ENCODE measurements around the gene GRIK4. TPM values are rescaled to one million over a fixed set of nuclear protein-coding genes. Genes with fewer than 3 reads are reported as not detected.

Gene GRIK4
- total and polyA plus RNA-seq, 4 donors: 0.41 to 4.9 (median 1.7) TPM

DNA sequence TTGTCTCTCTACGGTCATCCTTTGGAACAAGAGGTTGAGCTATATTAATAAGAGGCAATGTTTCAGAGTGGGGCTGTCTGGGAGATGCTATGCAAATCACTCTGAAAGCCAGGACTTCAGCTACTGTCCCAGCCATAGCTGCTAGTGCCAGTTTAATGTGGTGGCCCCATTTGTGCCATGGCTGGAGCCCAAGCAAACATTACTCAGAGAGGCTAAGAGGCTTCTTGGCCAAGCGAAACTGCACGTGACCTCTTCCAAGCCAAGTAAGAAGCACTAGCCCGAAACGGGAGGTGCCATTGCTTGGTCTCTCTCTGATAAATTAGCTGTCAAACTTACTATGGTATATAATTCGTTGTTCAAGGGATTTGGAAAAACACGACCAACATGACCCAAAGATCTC is 462.0 kb downstream of the GRIK4 start:
- H3K9me3 ChIP-seq (ENCODE audit: control insufficient read depth in 4 of 4, insufficient read depth in 3 of 4, low read length in 3 of 4): peaks cover 0 to 2% (median 0%) of the 10 kb centered on the region in 4 donors
- peaks cover 0 to 8% (median 2%) of the 10 kb centered on the region in 4 donors for H3K36me3 ChIP-seq (ENCODE audit: control insufficient read depth in 4 of 4, insufficient read depth in 4 of 4, low read length in 4 of 4)
- DNase-seq (no peak), ATAC-seq (ENCODE audit: insufficient read depth, low FRiP score) (no peak)
- no peak overlapping the region for H3K27ac ChIP-seq (ENCODE audit: low read depth in 1 of 2, low read length in 1 of 2)
- TF ChIP-seq, protein P1, sequence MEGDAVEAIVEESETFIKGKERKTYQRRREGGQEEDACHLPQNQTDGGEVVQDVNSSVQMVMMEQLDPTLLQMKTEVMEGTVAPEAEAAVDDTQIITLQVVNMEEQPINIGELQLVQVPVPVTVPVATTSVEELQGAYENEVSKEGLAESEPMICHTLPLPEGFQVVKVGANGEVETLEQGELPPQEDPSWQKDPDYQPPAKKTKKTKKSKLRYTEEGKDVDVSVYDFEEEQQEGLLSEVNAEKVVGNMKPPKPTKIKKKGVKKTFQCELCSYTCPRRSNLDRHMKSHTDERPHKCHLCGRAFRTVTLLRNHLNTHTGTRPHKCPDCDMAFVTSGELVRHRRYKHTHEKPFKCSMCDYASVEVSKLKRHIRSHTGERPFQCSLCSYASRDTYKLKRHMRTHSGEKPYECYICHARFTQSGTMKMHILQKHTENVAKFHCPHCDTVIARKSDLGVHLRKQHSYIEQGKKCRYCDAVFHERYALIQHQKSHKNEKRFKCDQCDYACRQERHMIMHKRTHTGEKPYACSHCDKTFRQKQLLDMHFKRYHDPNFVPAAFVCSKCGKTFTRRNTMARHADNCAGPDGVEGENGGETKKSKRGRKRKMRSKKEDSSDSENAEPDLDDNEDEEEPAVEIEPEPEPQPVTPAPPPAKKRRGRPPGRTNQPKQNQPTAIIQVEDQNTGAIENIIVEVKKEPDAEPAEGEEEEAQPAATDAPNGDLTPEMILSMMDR (IDR thresholded peaks at IDR 0.05; ENCODE audit: control extremely low read depth, extremely low read depth): no peak
- WGBS, 2 donors: 87 to 91% methylated on average over 7 of the region's 7 CpGs
- H3K4me3 ChIP-seq: no peak overlapping the region
- no peaks in the 10 kb centered on the region for H3K27me3 ChIP-seq (ENCODE audit: control insufficient read depth in 3 of 3, insufficient read depth in 3 of 3, low read length in 2 of 3)
- H3K4me1 ChIP-seq (ENCODE audit: control insufficient read depth in 5 of 5, insufficient read depth in 5 of 5, low read length in 5 of 5): peaks cover 0 to 12% (median 0%) of the 10 kb centered on the region in 5 donors
- no peak overlapping the region for H3K9ac ChIP-seq (ENCODE audit: insufficient read depth in 1 of 2, low read length in 2 of 2)

DNA sequence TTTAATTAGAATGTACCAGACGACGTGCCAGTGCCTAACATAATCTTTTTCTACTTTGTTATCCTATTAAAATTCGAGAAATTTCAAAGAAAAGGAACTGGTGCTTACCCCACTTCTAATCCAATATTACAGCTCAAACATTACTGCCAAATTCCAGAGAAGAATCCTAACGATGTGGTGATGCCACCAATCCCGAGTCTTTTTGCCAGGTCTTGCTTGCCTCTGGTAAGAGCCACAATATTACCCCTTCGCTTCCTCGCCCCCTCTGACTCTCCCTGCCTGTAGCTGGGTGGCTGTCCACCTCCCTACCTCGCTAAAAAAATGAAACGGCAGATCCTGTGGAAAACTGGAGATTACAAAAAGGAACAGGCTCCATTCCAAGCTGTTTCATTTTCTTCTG is 462.9 kb downstream of the GRIK4 start:
- TF ChIP-seq, protein P1 (IDR thresholded peaks at IDR 0.05; ENCODE audit: control extremely low read depth, extremely low read depth): no peak
- peak in 2 of 3 donors; percentile 18 to 43 for DNase-seq
- WGBS, 2 donors: 63 to 72% methylated on average over 9 of the region's 9 CpGs

DNA sequence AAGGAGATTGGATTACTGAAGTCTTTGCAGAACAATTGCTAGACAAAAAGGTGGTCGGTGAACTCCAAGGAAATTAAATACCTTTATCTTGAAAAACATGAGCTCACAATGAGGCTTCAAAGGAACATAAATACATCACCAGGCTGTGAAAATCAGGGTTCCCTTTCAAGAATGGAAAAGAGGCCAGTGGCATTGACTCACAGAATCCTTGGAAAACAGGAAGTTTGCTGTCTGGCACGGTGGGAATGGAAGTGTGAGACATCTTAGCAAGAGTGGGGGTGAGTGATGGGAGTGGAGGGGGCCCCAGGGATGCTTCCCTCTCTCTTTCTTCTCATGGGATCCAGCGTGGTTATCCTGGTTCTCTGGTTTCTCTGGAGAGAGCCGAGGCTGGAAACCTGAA is 463.4 kb downstream of the GRIK4 start:
- Histone ChIP-seq H3K36me3 (ENCODE audit: control insufficient read depth in 4 of 4, insufficient read depth in 4 of 4, low read length in 4 of 4) (peaks cover 0 to under 1% (median 0%) of the 10 kb centered on the region in 4 donors), H3K9me3 (ENCODE audit: control insufficient read depth in 4 of 4, insufficient read depth in 3 of 4, low read length in 3 of 4) (peaks cover 0 to 2% (median 0%) of the 10 kb centered on the region in 4 donors), H3K9ac (ENCODE audit: insufficient read depth in 1 of 2, low read length in 2 of 2) (no peak overlapping the region), H3K4me1 (ENCODE audit: control insufficient read depth in 5 of 5, insufficient read depth in 5 of 5, low read length in 5 of 5) (peaks cover 0 to 12% (median 0%) of the 10 kb centered on the region in 5 donors), H3K27me3 (ENCODE audit: control insufficient read depth in 3 of 3, insufficient read depth in 3 of 3, low read length in 2 of 3) (no peaks in the 10 kb centered on the region), H3K27ac (ENCODE audit: low read depth in 1 of 2, low read length in 1 of 2) (no peak overlapping the region), H3K4me3 (no peak overlapping the region)
- WGBS, 2 donors: 32% methylated on average over 4 of the region's 4 CpGs
- TF ChIP-seq, protein P1 (IDR thresholded peaks at IDR 0.05; ENCODE audit: control extremely low read depth, extremely low read depth): no peak
- DNase-seq (peak in 2 of 3 donors; percentile 45 to 80), ATAC-seq (ENCODE audit: insufficient read depth, low FRiP score) (no peak)

More for the DNA sequence above, 462.9 kb downstream of the GRIK4 start:
- H3K9ac ChIP-seq (ENCODE audit: insufficient read depth in 1 of 2, low read length in 2 of 2): no peak overlapping the region
- peaks cover 0 to 2% (median 0%) of the 10 kb centered on the region in 4 donors for H3K9me3 ChIP-seq (ENCODE audit: control insufficient read depth in 4 of 4, insufficient read depth in 3 of 4, low read length in 3 of 4)
- no peak overlapping the region for H3K4me3 ChIP-seq
- ATAC-seq (ENCODE audit: insufficient read depth, low FRiP score): no peak
- H3K4me1 ChIP-seq (ENCODE audit: control insufficient read depth in 5 of 5, insufficient read depth in 5 of 5, low read length in 5 of 5): peaks cover 0 to 12% (median 0%) of the 10 kb centered on the region in 5 donors
- H3K27me3 ChIP-seq (ENCODE audit: control insufficient read depth in 3 of 3, insufficient read depth in 3 of 3, low read length in 2 of 3): no peaks in the 10 kb centered on the region
- no peak overlapping the region for H3K27ac ChIP-seq (ENCODE audit: low read depth in 1 of 2, low read length in 1 of 2)
- peaks cover 0 to 4% (median 0%) of the 10 kb centered on the region in 4 donors for H3K36me3 ChIP-seq (ENCODE audit: control insufficient read depth in 4 of 4, insufficient read depth in 4 of 4, low read length in 4 of 4)

All from lung (tissue), 12 donors.